Muscle of back (tissue), 11 donors: ENCODE results near the gene PAN3. TPM values are rescaled to one million over a fixed set of nuclear protein-coding genes. Genes with fewer than 3 reads are reported as not detected.
A peak's percentile ranks its signal among the peaks of the same experiment; 100 is the strongest.

Source experiments
- DNase-seq, 3 donors: peaks; one replicate each; pipeline versions ENCODE4 v3.0.0 to v3.0.0-alpha.2; 2013
- polyA plus RNA-seq, 10 donors: library from polyadenylated mRNA; unstranded; fragments of 120-200 nt; gene quantifications; one replicate each; pipeline ENCODE4 v1.2.1, GENCODE V29; 2013; ENCODE audit not compliant: insufficient read length in 10 of 10

Gene PAN3
- polyA plus RNA-seq, 10 donors = 16.0 to 30.0 (median 22.7) TPM

GRCh38 chr13:28301839-28302238 lies 163.5 kb downstream of the PAN3 start:
- no peak for DNase-seq

- no peak for DNase-seq
Observed at GRCh38 chr13:28306325-28306724, 168.0 kb downstream of the PAN3 start.

GRCh38 chr13:28313579-28313978 lies 175.2 kb downstream of the PAN3 start:
- no peak for DNase-seq

- DNase-seq = no peak
Observed at GRCh38 chr13:28314879-28315278, 176.5 kb downstream of the PAN3 start.

- DNase-seq = no peak
Observed at GRCh38 chr13:28316129-28316528, 177.8 kb downstream of the PAN3 start.

- DNase-seq = no peak
Observed at GRCh38 chr13:28316836-28317235, 178.5 kb downstream of the PAN3 start.

- DNase-seq = peak; percentile 51 to 78 (median 57)
Observed at GRCh38 chr13:28318496-28318895, 180.2 kb downstream of the PAN3 start.

- DNase-seq = peak in 1 of 3 donors; percentile 28
Observed at GRCh38 chr13:28319528-28319927, 181.2 kb downstream of the PAN3 start.

GRCh38 chr13:28320209-28320608 lies 181.9 kb downstream of the PAN3 start:
- DNase-seq = no peak

- DNase-seq = no peak
Observed at GRCh38 chr13:28320884-28321574, 182.7 kb downstream of the PAN3 start.

- peak in 1 of 3 donors; percentile 56 for DNase-seq
Observed at GRCh38 chr13:28321756-28322155, 183.4 kb downstream of the PAN3 start.

GRCh38 chr13:28322256-28322905 lies 184.0 kb downstream of the PAN3 start:
- DNase-seq = peak in 1 of 3 donors; percentile 46

GRCh38 chr13:28324181-28324789 lies 185.9 kb downstream of the PAN3 start:
- DNase-seq = peak in 1 of 3 donors; percentile 69

GRCh38 chr13:28325022-28325421 lies 186.7 kb downstream of the PAN3 start:
- DNase-seq = no peak

GRCh38 chr13:28326056-28326455 lies 187.7 kb downstream of the PAN3 start:
- DNase-seq = no peak

- DNase-seq = no peak
Observed at GRCh38 chr13:28327373-28328270, 189.3 kb downstream of the PAN3 start.

GRCh38 chr13:28328271-28328607 lies 189.9 kb downstream of the PAN3 start:
- DNase-seq = no peak

GRCh38 chr13:28329395-28330158 lies 191.2 kb downstream of the PAN3 start:
- no peak for DNase-seq

GRCh38 chr13:28333204-28333881 lies 195.0 kb downstream of the PAN3 start:
- DNase-seq = peak in 1 of 3 donors; percentile 66

- DNase-seq = no peak
Observed at GRCh38 chr13:28336193-28336657, 197.9 kb downstream of the PAN3 start.
